ENCODE data around the gene PRSS50. TPM values are rescaled to one million over a fixed set of nuclear protein-coding genes. Genes with fewer than 3 reads are reported as not detected.

Gene PRSS50
- total RNA-seq, 1 experiment from 2014 or later, result not detected

DNA sequence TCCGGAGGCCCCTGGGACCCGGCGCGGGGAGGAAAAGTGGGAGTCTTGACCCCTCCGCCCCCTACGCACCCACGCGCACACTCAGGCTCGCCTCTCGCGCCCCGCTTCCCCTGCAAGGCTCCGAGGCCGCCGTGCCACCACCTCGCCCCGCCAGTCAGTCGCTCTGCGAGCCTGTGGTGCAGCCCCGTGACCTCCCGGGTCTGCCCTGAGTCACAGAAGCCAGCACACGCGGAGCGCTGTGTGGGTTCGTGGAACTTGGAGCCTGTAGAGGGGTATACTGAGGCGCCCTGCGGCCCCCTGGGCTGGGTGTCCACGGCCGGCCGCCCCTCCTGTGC lies 23.8 kb downstream of the PRSS50 start:
- Histone ChIP-seq H4K20me1 (ENCODE audit: insufficient read depth) (no peaks in the 10 kb centered on the region), H3K9me3 (ENCODE audit: control insufficient read depth in 1 of 2, insufficient read depth in 1 of 2, low read depth in 1 of 2, low read length in 2 of 2) (no peaks in the 10 kb centered on the region), H3K4me1 (ENCODE audit: control insufficient read depth in 1 of 2, insufficient read depth in 2 of 2, low read length in 2 of 2) (peaks cover 31 to 68% of the 10 kb centered on the region in 2 experiments), H3K9ac (ENCODE audit: low read length) (peak overlapping the region; percentile 75), H3K27me3 (ENCODE audit: insufficient read depth, low read length) (no peaks in the 10 kb centered on the region), H3K4me3 (replicated peaks in 1 of 2; ENCODE audit: low read depth in 1 of 2, low read length in 2 of 2) (peak overlapping the region; percentile 52 to 67), H2AFZ (ENCODE audit: low read depth, low read length, poor library complexity, severe bottlenecking) (no peak overlapping the region), H3K36me3 (ENCODE audit: control insufficient read depth in 1 of 2, insufficient read depth in 2 of 2, low read length in 2 of 2) (no peaks in the 10 kb centered on the region), H3K79me2 (ENCODE audit: insufficient read depth, low read length) (no peaks in the 10 kb centered on the region), H3K4me2 (ENCODE audit: low read length) (peak overlapping the region; percentile 97), H3K27ac (ENCODE audit: low read depth, low read length) (peak overlapping the region; percentile 79), H3K9me2 (ENCODE audit: insufficient read depth) (no peaks in the 10 kb centered on the region)
- BruUV-seq (replicated peaks), result TSS peak; percentile 57
- ATAC-seq, result peak; percentile 13
- POLR2A ChIA-PET, result interaction anchor here (0.6 to 1.2 kb wide), 3 partner anchors 9 to 207 kb away, joined by 3 to 4 read pairs (median 3); no protein-coding TSS in a partner anchor
- intact Hi-C loops (cut with micrococcal nuclease), result no loop called here
- CTCF ChIA-PET, result interaction anchor here (0.9 to 1.3 kb wide), 3 partner anchors 28 to 166 kb away, joined by 3 to 4 read pairs (median 3); no protein-coding TSS in a partner anchor
- RAD21 ChIA-PET (ENCODE audit: low non-redundant PET in 1 of 2, low total read pairs in 2 of 2, uncharacterized antibody in 2 of 2, unreplicated experiment in 2 of 2), result no interaction called here
- DNase-seq (ENCODE audit: low read depth, low spot score), result no peak
- TF ChIP-seq, protein P1, sequence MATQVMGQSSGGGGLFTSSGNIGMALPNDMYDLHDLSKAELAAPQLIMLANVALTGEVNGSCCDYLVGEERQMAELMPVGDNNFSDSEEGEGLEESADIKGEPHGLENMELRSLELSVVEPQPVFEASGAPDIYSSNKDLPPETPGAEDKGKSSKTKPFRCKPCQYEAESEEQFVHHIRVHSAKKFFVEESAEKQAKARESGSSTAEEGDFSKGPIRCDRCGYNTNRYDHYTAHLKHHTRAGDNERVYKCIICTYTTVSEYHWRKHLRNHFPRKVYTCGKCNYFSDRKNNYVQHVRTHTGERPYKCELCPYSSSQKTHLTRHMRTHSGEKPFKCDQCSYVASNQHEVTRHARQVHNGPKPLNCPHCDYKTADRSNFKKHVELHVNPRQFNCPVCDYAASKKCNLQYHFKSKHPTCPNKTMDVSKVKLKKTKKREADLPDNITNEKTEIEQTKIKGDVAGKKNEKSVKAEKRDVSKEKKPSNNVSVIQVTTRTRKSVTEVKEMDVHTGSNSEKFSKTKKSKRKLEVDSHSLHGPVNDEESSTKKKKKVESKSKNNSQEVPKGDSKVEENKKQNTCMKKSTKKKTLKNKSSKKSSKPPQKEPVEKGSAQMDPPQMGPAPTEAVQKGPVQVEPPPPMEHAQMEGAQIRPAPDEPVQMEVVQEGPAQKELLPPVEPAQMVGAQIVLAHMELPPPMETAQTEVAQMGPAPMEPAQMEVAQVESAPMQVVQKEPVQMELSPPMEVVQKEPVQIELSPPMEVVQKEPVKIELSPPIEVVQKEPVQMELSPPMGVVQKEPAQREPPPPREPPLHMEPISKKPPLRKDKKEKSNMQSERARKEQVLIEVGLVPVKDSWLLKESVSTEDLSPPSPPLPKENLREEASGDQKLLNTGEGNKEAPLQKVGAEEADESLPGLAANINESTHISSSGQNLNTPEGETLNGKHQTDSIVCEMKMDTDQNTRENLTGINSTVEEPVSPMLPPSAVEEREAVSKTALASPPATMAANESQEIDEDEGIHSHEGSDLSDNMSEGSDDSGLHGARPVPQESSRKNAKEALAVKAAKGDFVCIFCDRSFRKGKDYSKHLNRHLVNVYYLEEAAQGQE (IDR thresholded peaks at IDR 0.05; ENCODE audit: low read depth), result no peak
- no peak for TF ChIP-seq YY1 (IDR thresholded peaks at IDR 0.05; ENCODE audit: extremely low read depth, insufficient replicate concordance, low read depth, low read length)
- TF ChIP-seq CEBPB (IDR thresholded peaks at IDR 0.05; ENCODE audit: low read depth), result no peak
- no peak for TF ChIP-seq RAD21 (IDR thresholded peaks at IDR 0.05; ENCODE audit: low read depth)
- TF ChIP-seq FOSL1 (IDR thresholded peaks at IDR 0.05; ENCODE audit: low read depth), result no peak
- no peak for TF ChIP-seq ZFX (IDR thresholded peaks at IDR 0.05)
- TF ChIP-seq JUND (IDR thresholded peaks at IDR 0.05), result no peak
- no peak for TF ChIP-seq CBX3 (IDR thresholded peaks at IDR 0.05; ENCODE audit: low read depth)
- no peak for TF ChIP-seq SP1 (IDR thresholded peaks at IDR 0.05; ENCODE audit: low read depth)
- TF ChIP-seq CTCF (IDR thresholded peaks at IDR 0.05 in 2 of 3, conservative IDR thresholded peaks at IDR 0.05 in 1 of 3; ENCODE audit: borderline replicate concordance in 1 of 3, insufficient read depth in 1 of 3, low read depth in 2 of 3, low read length in 2 of 3), result no peak
- TF ChIP-seq EZH2 (IDR thresholded peaks at IDR 0.05), result no peak
